T-helper 1 cell (primary cell): ENCODE measurements around the gene MED27.
"Not testable (repeated sequence)": the region's sequence is repeated elsewhere in the genome, so short reads cannot be mapped to it uniquely, and the experiment has no call there.

Experiments
- DNase-seq, 5 donors: peaks; one replicate each; pipeline ENCODE4 v3.0.0-alpha.2; 2012 to 2020

Gene MED27

GRCh38 chr9:131963072-131964030 is 116.3 kb downstream of the MED27 start:
- no peak for DNase-seq

DNA sequence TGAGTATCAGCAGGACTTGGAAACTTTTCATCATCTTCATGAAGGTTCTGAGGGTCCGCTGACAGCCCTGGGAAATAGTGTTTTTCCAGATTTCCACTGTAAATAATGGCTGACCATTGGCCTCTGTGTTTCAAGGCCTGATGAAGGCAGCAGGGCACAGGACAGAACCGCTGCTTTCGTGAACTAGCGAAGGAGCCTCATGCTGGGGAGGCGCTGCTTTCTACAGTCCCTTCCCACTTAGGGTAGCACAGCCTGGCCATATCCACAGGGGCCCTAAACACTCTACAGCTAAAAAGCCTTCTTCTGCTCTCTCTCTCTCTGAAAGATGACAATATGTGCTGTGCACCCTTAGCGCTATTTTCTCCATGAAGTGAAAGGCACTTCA is 118.2 kb downstream of the MED27 start:
- no peak for DNase-seq

DNA sequence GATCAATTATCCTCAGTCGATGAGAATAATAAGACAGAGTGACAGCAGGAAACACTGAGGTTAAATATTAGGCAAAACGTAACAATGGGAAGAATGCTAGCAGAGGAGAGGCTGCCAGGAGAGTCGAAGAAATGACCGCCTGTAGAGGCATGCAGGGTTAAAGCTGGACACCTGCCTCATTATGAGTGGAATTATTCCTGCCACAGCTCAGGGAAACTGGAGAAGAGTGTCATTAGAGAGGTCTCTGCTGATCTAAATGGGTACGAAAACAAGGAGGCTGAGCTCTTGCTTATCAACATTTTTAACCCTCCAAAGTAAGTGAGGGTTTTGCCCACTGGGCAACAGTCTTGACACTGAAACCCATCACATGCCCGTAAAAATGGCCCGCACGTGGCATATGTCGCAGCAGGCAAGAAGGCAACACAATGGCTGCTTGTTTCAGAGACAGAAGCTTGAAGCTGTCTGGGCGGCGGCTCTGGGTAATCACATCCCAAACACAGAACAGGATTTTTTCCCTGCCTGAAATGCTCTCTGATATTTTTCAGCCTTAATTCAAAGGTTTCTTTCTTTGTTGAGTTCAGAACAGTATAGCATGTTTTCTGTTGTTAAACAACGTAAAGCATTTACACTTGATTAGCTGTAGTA is 118.7 kb downstream of the MED27 start:
- no peak for DNase-seq

DNA sequence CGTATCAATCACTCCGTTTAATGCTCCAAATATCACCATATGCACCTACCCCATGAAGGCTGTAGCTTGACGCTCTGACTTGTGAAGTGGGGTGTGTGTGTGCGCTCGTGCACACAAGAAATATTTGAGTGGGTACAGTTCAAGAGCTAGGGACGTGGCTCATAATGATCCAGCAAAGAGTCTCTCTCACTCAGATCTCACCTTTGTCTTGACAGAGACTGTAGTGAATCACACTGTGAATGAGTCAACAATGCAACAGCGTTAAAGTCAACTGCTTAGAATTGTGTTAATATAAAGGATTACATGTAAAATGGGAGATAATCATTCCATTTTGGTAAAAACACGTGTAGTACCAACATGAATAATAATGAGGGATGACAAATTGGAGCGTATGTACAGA is 119.4 kb downstream of the MED27 start:
- no peak for DNase-seq

DNA sequence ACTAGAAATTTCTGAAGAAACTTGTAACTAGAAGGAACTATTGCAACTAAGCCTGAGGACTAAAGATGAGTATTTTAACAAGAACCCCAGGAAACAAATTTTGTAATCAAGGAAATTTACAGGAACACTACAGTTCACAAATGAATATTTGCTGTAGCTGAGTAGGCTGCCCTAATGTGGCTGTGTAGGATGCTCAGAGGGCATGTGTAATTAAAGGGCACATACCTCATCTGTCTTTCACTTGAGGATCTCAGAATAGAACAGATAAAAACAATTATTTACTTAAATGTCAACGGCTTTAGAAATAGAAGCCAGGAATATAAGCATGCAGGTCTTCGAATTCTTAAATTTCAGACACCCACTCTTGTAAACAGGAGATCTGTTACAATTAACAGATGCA is 119.8 kb downstream of the MED27 start:
- DNase-seq = no peak

GRCh38 chr9:131959056-131959455 is 120.6 kb downstream of the MED27 start:
- DNase-seq = no peak

- DNase-seq = peak in 1 of 5 donors; percentile 6
These were observed 125.4 kb downstream of the MED27 start for GRCh38 chr9:131954299-131954698.

DNA sequence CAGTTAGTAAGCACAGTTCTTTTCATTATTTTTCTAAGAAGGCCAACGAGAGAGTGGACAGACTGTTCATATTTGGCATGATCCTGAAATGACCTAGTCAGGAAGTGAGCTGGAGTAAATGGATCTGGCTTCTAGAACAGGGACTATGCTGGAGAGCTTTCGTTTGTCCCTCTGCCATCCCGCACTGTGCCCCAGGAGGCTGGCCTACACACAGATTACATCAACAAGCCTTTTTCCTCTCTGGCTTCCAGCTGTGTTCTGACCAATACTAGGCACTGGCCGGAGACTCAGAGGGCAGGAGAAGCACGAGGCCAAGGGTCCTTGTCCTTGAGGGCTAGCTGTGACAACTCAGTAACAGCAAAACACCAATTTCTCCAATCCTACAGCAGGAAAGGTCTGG is 127.8 kb downstream of the MED27 start:
- no peak for DNase-seq

GRCh38 chr9:131951155-131951554 is 128.5 kb downstream of the MED27 start:
- DNase-seq = no peak

DNA sequence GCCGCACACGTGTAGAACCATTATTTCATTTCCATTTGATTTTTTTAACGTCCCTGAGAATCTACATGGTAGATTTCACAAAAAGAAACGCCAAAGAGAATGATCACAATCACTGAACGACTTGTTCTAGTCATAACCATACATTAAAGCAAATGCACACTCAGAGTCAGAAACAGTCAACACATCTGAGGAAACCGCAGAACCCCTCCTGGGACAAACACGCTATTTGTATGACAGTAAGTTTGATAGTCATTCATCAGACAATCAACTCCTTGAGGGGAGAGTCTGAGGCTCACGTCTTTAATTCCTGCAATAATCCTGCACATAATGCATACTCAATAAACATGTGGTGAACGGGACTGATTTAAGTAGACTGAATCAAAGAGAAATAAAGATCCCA is 129.2 kb downstream of the MED27 start:
- DNase-seq = no peak

DNA sequence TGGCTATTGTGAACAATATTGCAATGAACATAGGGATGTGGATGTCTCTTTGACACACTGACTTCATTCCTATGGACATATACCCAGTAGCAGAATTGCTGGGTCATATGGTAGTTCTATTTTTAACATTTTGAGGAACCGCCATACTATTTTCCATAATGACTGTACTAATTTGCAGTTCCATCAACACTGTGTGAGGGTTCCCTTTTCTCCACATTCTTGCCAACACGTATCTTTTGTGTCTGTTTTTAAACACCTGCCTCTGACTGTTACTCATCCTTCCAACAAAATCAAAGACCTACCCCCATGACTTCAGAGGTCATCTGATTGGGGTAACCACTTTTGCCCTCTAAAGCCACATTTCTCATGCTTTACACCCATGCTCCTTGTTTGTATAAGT is 133.5 kb downstream of the MED27 start:
- no peak for DNase-seq

- no peak for DNase-seq
These were observed 136.3 kb downstream of the MED27 start for GRCh38 chr9:131943351-131943841.

DNA sequence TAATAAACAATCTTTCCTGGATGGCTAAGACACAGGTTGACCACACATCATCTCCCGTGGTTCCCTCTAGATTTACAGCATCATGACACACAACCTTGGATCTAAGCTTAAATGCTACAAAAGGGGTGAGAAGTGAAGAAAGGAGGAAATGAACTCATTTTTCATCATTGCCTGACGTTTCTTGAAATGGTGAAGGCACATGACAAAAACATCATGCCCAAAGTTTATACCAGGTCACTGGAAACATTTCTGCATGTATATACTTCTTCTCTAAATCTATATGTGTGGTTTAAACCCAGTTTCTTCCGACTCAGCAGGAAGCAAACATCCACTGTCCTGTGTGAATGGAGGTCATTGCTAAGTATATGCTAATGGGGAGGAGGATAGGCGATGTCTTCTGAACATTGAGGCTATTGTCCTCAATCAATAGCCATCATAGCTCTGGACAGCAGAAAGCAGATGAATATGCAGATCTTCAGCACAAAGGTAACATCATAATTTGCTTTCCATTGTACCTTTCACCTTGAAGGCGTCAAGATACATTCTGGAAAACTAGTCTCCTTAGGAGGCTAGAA is 137.4 kb downstream of the MED27 start:
- no peak for DNase-seq

DNA sequence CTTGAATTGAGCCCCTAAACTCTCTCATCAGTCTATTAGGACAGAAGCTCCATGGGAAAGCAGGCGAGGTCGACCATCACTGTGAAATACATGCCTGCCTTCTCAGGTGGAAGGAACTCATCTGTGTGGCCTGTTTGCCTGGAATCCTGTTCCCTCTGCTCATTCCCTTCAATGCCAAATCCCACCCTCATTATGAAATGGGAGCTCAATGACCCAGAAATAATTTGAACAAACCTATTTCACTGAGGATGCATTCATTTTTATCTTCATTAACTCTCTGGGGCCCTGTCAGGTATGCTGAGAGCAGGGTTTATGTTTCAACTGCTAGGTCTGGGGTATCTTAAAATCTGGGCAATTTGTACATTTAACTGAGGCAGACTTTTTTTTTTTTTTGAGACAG is 142.2 kb downstream of the MED27 start:
- DNase-seq = no peak

GRCh38 chr9:131936929-131937328 is 142.7 kb downstream of the MED27 start:
- DNase-seq = no peak

GRCh38 chr9:131934673-131935072 is 145.0 kb downstream of the MED27 start:
- no peak for DNase-seq

- no peak for DNase-seq
These were observed 152.6 kb downstream of the MED27 start for GRCh38 chr9:131927091-131927490.

DNA sequence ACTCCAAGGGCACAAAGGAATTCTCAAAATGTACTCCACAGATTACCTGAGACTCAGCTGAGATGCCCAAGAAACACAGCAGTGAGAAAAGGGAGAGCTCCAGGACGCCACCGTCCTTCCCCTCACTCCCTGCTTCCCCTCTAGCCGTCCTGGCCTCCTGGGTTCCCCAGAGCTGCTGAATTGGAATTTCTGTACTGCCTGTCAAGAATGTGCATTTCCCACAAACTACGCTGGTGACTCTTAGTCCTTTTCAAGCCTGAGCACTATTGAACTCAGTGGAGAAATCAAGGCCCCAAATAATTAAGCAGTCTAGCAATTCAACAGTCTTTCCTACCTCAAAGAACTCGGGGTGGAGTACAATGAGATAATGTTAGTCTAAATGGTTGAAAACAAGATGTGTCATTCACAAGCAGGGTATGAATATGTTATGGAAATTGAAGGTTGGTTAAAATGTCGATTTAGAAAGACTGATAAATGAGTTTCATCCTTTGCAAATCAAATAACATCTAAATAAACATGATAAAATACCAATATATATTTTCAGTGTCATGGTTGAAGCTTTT is 153.2 kb downstream of the MED27 start:
- DNase-seq = no peak

DNA sequence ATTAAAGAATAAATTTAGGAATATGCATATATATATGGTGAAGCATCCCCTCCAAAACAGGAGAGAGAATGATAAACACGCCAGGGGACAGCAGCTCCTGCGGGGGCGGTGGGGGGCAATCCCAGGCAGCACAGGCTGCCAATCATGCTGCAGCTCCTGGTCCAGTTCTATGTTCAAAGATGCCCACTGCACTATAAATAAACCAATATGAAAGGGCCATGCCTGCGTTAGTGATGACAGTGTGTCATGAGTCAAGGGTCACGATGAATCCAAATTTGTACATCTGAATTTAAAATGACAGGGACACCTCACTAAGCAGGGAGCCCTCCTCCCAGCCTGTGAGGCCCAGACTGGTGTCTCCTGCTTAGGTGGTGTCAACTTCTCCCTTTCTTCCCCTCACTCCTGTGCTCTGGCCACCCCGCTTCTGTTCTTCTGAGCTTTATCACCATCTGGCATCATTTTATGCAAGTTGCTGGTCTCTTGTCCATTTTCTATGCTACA is 153.9 kb downstream of the MED27 start:
- DNase-seq = no peak

DNA sequence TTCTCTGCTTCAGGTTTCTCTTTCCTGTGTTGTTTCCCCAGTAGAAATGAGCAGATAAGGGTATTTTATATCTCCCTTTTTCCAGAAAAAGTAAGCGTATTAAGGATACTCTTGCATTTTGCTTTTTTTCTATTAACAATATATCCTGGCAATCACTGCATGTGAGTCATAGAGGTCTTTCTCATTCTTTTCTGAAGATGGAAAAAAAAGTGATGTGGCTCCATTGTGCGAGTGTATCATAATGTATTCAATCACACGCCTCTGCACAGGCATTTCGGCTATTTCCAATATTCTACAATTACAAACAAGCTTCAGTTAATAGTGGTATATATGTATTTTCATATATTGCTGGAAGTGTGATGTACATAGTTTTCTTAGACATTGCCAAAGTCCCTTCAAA is 155.9 kb downstream of the MED27 start:
- DNase-seq = no peak

GRCh38 chr9:131923132-131923671 is 156.5 kb downstream of the MED27 start:
- DNase-seq = no peak

DNA sequence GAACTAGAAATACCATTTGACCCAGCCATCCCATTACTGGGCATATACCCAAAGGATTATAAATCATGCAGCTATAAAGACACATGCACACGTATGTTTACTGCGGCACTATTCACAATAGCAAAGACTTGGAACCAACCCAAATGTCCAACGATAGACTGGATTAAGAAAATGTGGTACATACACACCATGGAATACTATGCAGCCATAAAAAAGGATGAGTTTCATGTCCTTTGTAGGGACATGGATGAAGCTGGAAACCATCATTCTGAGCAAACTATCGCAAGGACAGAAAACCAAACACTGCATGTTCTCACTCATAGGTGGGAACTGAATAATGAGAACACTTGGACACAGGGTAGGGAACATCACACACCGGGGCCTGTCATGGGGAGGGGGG is 158.0 kb downstream of the MED27 start:
- DNase-seq = not testable (repeated sequence)

DNA sequence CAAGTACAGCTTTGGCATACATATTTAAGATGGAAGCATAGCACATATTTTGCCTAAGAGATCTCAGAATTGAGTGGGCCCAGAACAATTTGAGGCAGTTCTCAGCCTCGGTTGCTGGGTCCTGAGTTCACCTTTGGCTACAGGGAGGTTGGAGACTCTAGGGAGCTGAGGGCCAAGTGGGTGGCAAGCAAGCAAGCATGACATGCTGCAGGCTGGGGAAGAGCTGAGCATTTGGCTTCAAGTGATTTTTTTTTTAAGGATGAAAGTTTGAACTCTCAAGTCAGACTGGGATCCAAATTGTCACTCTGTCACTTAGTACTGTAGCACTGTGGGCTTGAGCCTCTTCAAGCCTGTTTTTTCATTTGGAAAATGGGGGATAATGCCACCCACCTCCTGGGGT is 160.5 kb downstream of the MED27 start:
- no peak for DNase-seq
